ENCODE measurements around the gene TANC1.

TANC1 gene

DNA sequence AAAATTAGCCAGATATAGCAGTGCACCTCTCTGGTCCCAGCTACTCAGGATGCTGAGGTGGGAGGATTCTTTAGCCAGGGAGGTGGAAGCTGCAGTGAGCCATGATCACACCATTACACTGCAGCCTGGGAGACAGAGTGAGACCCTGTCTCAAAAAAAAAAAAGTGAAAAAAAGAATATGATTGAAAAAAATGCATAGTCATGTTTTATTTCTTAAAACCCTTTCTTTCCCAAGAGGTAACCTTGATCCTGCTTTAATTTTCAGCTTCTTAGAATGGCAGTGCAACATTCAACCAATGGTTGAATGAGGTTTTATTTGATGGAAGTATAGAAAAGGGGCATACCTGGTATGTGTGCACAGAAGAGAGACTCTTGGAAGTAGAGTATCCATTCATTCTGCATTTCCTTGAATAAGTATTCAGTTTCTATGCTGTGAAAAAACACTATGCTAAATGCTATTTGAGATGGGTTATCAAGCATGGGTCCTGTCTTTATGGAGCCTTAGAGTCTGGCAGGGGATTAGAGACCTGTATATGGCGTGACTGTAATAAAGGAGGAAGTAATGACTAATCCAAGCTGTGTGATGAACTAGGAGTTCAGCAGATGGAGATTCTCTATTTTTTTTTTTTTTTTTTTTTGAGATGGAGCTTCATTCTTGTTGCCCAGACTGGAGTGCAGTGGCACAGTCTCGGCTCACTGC lies 171.8 kb downstream of the TANC1 start:
- DNase-seq (ENCODE audit: low read depth), result peak; percentile 96

- peak; percentile 32 for DNase-seq (ENCODE audit: low read depth)
Measured at GRCh38 chr2:159140821-159141220, 172.4 kb downstream of the TANC1 start.

DNA sequence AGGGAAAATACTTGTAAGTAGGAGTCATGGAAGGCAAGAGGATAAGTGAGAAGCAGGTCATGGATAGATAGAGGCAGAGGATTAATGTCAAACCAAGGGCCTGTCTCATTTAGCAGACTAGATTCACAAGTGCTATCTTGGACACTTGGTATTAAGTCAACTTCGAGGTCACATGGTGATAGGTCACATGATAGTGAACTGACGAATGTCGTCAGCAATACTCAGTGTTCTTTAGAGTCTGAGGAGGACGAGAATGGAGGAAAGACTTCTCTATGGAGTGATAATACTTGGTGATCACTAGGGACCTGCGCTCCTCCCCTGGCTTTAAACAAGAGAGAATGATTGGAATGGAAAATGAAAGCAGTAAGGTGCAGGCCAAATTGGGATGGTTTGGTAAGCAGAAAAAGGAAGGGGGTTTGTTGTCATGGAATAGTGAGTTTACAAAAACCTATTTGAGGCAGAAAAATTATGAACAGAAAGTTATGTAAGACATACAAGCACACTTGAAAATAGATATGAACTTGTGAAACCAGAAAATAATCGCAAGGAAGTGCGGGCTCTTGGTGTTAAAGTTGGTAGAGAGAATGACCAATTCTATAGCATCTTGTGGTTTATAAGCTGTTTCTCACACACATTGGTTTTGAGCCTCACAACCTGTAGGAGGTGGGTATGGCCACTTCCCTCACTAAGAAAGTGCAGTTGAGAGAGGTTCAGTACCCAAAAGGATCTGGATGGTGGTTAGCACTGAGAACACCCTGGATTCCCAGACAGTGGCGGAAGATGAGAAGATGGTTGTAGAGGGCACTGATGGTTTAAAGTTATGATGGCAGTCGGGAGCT lies 176.6 kb downstream of the TANC1 start:
- no peak for DNase-seq (ENCODE audit: low read depth)

DNA sequence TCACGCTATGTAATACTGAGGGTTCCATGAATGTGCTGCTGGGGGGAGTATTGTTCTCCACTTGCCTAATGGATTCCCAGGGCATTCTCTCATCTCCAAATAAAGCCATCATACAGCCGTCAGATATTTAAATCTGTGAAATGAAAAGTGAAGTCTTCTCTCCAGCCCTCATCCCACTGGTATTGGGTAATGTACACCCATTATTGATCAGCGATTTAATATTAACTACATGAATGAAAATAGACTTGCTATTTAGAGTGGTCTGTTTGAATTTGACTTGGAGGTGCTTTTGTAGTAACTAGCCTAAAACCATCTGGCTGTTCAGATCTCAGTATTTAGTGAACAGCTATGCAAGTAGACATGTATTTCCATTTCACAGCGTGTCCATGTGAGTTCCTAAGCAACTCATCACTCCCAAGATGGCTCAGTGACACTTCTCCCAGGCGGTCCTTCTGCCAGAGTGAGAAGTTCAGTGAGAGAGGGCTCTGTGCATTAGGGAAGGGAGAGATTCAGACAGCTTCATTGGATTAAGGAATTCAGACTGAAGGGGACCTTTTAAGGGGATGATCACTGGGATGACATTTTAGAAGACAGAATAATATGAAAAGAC lies 177.4 kb downstream of the TANC1 start:
- no peak for DNase-seq (ENCODE audit: low read depth)

DNA sequence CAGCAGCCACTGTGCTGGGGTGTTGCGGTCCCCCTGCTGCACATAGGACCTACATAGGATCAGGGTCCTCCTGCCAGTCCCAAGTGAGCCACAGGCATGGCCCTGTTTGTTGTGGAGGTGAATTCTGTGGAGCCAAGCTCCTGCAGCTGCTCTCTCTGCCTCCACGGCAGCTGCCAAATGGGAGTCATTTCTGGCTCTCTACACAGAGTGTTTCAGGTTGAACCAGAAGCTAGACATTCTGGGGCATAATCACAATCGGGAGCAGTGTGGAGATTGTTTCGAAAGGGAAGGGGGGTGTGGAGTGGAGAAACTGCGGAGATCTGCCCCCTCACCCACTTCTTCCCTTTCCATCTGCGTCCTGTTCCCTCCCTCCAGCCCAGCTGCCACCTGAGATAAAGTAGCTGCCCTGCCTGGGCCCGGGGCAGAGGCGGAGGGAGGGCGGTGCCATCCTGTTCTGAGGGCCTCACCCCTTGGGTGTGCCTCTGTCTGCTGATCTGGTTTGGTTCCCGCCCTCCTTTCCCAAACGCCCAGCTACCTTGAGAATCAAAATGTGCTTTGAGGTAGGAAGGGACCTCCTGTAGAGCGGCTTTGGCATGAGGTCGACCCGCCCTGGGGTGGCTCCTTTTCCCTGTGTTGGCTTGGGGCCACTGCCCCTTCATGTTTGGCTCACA lies 178.7 kb downstream of the TANC1 start:
- no peak for DNase-seq (ENCODE audit: low read depth)

DNA sequence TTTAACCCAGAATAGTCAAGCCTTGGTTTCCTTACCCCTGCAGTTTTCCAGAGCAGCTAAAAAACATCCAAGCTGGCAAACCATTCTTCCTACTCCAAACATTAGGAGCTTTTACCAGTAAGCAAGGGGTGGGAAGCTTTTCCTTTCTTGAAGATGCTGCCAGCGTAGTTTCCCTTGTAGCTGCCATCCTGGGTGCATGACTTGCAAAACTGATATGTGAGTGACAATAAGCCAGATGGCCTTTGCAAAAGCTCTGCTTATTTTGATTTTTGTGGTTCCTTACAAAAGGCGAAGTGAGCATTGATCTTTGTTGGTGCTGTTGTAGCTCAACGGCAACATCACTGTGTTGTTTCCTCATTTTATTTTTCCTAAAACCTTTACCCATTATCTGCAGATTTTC lies 179.2 kb downstream of the TANC1 start:
- DNase-seq (ENCODE audit: low read depth), result no peak

DNA sequence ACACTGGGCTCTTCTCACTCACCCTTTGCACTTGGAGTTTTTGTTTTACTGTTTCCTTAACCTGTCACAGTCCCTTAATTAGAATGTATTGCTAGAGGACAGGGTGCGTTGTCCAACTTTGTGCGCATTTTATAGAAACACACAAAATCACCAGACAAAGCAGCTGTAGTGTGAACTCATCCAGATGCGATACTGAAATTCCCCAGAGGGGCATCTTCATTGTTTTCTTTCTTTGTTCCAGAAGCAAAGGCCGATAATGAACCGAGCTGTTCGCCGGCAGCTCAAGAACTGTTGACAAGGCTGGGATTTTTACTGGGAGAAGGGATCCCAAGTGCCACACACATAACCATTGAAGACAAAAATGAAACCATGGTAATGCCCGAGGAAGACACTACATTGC lies 180.5 kb downstream of the TANC1 start:
- DNase-seq (ENCODE audit: low read depth), result no peak

- DNase-seq (ENCODE audit: low read depth), result no peak
Measured at GRCh38 chr2:159149747-159150146, 181.3 kb downstream of the TANC1 start.

GRCh38 chr2:159150280-159150746 lies 181.9 kb downstream of the TANC1 start:
- DNase-seq (ENCODE audit: low read depth), result no peak

DNA sequence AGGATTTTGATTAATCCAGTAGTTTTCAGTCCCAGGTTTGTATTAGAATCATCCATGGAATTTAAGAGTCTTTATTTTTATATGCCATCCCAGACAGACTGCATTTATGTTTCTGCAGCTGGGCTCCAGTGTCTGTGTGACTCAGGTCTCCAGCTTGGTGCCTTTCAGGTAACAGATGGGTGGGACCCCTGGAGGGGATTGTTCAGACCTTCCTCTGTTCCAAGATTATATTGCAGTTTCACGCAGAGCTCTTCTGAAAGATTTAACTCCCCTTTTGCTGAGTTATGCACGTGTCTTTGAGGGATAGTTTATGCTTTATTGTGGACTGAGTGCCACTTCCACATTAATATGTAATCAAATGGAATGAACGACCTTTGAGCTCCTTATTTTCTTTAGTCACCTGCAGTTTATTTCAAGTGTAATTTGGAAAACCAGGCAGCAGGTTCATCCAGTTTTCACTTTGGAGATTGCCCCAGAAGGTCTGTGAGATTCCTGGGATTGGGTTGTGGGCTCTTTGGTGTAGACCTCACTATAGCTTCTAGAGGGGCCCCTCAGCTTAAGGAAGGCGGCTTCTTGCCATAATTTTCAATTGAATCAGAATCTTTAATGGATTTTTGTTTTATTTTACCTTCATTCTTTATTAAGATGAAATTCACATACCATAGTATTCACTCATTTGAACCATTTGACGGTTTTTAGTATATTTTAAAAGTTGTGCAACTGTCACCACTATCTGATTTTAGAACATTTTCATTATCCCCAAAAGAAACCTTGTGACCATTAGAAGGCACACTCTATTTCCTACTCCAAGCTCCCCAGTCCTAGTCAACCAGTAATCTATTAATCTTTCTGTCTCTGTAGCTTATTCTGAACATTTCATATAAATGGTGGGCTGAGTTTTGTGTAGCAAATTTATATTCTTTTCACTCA lies 183.0 kb downstream of the TANC1 start:
- no peak for DNase-seq (ENCODE audit: low read depth)

- DNase-seq (ENCODE audit: low read depth), result no peak
Measured at GRCh38 chr2:159152128-159152778, 183.8 kb downstream of the TANC1 start.

- no peak for DNase-seq (ENCODE audit: low read depth)
Measured at GRCh38 chr2:159153063-159153462, 184.6 kb downstream of the TANC1 start.

DNA sequence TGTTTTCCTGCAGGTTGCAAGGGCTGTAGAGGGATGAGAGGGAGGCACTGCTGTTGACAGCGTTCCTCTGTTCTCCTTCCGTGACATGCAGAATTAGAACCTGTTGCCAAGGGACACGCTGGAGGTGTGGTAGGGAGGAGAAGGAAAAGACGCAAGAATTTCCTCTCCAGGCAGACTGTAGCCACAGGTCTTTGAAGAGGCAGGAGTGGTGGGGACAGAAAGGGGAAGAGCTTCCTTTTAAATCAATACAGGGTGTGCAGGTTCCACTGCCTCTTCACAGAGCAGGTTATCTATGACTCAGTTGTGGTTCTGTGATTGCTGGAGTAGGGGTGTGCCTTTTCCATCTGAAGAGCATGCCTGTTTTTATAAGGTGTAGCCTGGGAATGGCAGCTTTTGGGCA lies 185.0 kb downstream of the TANC1 start:
- DNase-seq (ENCODE audit: low read depth), result no peak

- DNase-seq (ENCODE audit: low read depth), result no peak
Measured at GRCh38 chr2:159153951-159154350, 185.5 kb downstream of the TANC1 start.

- DNase-seq (ENCODE audit: low read depth), result no peak
Measured at GRCh38 chr2:159154366-159154765, 185.9 kb downstream of the TANC1 start.

DNA sequence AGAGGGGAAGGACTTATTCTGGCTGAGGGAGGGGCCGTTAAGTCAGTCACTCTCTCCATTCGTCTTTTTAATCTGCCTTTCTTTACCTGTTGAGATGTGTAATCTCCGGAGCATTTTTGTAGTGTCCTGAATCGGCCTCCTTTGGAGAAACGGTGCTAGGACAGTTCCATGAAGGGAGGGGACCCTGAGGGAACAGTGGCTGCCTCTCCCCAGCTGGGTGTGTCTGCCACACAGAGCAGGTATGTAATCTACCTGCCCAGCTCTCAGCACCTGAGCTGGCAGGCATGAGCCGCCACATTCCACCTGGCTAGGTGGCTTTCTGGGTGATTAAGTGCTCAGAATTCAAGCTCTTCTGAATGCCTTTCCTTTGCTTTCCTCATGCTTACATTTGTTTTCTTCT lies 186.9 kb downstream of the TANC1 start:
- no peak for DNase-seq (ENCODE audit: low read depth)

GRCh38 chr2:159155791-159156190 lies 187.4 kb downstream of the TANC1 start:
- DNase-seq (ENCODE audit: low read depth), result no peak

GRCh38 chr2:159156834-159157233 lies 188.4 kb downstream of the TANC1 start:
- DNase-seq (ENCODE audit: low read depth), result no peak

DNA sequence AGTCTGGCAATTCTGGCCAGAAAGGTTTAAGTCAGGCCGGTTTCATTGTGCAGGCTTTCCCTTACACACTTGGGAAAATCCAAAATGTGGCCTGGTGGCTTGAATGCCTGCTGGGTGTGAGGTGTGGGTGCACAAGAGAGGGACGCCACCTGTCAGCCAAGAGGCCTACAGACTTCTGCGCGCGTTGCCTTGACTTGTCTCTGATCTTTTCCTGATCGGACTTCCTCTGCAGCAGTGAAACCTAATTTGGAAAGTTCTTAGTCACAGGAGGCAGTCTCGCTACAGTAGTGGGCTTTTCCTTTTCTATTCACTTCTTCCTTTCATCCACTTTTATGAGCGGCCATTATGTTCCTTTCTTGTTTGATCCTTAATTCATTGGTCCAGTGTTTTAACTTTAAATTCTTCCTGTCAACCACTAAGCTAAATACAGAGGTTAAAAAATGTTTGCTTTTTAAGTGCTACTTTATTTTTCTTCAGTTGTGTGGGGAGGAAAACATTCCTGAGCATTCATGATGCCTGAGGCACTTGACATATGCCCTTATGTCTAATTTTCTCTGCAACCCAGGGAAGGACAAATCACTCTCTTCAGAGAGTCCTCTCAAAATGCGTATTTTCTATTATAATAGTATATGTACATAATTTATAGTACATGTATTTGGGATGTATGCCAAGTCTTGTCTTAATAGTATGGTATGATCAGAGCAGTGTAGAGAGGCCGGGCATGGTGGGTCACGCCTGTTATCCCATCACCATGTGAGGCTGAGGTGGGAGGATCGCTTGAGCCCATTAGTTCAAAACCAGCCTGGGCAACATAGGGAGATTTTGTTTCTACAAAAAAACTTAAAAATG lies 189.1 kb downstream of the TANC1 start:
- no peak for DNase-seq (ENCODE audit: low read depth)

- no peak for DNase-seq (ENCODE audit: low read depth)
Measured at GRCh38 chr2:159160412-159160811, 192.0 kb downstream of the TANC1 start.
